Thyroid gland (tissue), 4 donors: ENCODE data around the gene PABPN1.

ENCODE experiments used
- CTCF ChIP-seq, 6 experiments: fragments of 200-600 bp in 3 of 6; fragments of 450-650 bp in 3 of 6; sonication (generic) in 3 of 6; IDR thresholded peaks; one replicate each; pipeline ENCODE4 v1.5.1; 2016 to 2019; ENCODE audit warnings: antibody characterized with exemption in 6 of 6, mild to moderate bottlenecking in 2 of 6, inconsistent platforms in 1 of 6, moderate library complexity in 1 of 6
- POLR2A ChIP-seq, 2 donors: fragments of 450-650 bp; IDR thresholded peaks; one replicate each; pipeline ENCODE4 v1.6.1; 2017; ENCODE audit warnings: antibody characterized with exemption in 2 of 2, mild to moderate bottlenecking in 2 of 2, moderate library complexity in 1 of 2

- TF ChIP-seq CTCF (IDR thresholded peaks at IDR 0.05) (no peak), POLR2A (IDR thresholded peaks at IDR 0.05) (peak in 1 of 2 donors; percentile 83)
Measured at GRCh38 chr14:23301969-23302289, 19.3 kb upstream of the PABPN1 start.
